ENCODE data around the gene CDH20.

The CDH20 gene

DNA sequence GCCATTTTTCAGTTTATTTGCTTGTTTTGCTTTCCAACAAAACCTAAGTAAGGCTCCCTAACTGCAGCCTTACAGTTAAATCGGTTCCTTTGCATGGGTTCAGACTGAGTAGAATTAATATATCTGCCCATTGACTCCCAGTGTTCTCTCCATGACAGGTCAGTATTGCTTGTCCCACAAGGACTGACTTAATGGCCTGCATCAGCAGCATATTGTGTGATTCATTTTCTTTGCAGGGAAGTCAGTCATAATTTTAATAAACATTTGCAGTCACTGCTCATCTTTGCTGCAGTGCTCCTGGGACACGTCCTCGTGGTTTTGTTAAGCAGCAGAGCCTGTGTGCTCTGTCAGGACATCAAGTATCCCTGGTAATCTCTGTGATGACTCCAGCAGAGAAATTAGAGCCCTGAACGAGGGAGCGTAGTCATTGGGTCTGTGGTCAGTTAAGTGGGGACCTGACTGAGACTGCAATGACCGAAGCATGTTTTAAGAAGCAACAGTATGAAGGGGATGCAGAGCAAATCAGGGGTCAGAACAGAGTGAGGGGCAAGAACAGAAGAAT is 93.3 kb downstream of the CDH20 start:
- no peak for DNase-seq (ENCODE audit: low read depth in 3 of 3)

DNA sequence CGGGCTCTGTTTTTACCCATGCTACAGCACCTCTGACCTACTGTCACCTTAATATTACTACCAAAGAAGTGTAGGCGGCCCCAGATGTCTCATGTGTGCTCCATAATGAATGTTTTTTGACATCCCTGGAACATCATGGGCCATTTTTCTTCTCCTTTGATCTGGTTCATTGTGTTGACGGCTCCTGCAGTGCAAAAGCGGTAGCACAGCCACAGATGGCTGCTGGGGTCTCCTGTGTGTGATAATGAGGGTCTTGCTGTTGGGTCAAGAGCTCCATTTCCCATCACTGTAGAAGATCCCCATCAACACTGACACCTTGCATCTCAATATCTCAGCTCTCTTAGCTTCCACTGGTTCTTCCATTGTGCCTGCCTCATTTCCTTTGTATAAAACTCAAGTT is 95.0 kb downstream of the CDH20 start:
- DNase-seq (ENCODE audit: low read depth in 3 of 3), result no peak

- DNase-seq (ENCODE audit: low read depth in 3 of 3), result no peak
Observed at GRCh38 chr18:61432590-61432989, 99.4 kb downstream of the CDH20 start.

- no peak for DNase-seq (ENCODE audit: low read depth in 3 of 3)
Observed at GRCh38 chr18:61435064-61435652, 101.9 kb downstream of the CDH20 start.

GRCh38 chr18:61443081-61443725 is 110.0 kb downstream of the CDH20 start:
- DNase-seq (ENCODE audit: low read depth in 3 of 3), result no peak

GRCh38 chr18:61448316-61448715 is 115.1 kb downstream of the CDH20 start:
- no peak for DNase-seq (ENCODE audit: low read depth in 3 of 3)

DNA sequence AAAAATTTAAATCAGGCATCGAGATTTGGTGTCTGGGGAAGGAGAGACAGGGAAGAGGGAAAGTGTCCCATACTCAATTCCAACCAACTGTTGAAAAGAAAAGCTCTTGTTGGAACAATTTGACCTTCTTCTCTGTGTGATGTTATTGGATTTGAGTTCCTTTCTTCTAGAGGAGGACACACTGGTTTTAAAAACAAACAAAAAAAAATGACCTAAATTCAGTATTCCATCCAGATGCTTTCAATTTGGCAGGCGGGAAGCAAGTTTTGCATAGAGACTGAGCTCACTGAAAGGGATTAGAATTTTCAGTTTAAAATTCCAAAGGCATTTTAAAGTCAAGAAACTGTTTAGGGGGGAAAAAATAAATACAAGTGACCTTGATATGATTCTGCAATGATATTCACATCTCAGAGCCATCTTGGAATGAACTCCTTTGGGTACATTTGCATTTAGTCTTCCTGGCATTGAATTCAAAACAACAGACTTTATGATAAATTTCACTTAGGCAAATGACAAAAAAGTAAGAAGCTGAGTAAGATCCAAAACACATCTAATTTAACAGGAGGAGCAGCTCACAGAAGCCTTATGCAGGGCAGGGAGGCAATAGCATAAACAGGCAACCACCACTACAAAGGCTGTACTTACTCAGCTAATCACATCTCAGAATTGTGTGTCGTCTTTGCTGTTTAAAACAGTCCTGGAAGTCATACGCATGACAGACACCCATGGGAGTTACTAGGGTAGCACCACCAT is 126.8 kb downstream of the CDH20 start:
- no peak for DNase-seq (ENCODE audit: low read depth in 3 of 3)

GRCh38 chr18:61464551-61465142 is 131.4 kb downstream of the CDH20 start:
- no peak for DNase-seq (ENCODE audit: low read depth in 3 of 3)

DNA sequence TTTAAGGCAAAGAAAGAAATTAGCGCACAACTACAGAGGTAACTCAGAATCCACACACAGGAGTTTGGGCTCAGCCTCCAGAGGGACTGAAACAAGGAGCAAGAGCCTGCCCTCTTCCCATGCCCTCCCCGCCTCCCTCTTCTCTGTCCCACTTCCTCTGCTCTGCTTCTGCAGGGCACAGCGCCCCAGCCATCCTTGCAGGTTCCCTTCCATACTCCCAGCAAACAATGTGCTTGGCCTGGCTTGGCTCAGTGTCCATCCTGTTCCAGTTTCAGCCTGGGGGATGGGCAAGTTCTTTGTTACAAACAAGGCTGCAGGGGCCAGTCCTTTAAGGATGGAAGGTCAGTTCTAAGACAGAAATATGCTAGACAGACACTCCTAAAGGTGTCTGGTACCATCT is 133.5 kb downstream of the CDH20 start:
- DNase-seq (ENCODE audit: low read depth in 3 of 3), result no peak

DNA sequence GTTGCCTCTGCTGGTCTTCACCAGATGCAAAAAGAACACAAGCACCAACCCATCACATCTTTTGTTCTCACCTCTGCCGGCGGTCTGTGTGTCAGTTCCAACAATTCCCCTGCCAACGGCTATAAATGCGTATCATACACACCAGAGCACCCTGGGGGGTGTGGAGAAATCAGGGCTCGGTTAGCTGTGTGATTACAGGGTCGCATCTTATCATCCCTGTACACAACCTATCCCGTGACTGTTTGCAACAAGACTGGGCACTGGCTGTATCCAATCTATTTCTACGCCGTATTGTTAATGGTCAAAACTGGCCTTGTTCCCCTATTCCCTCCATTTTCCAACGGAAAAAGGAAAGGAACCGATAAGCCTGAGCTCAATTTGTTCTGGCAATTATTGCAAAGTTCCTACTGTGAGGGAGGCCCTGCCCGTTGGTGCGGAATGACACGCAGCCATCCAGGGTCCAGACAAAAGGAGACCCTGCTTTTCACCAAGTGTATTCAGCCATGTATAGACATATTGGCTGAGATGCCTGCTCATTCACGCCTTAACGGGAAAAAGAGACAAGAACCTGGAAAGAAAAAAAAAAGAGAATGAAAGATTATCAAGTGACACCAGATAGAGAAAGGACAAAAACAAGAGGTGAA is 136.9 kb downstream of the CDH20 start:
- DNase-seq (ENCODE audit: low read depth in 3 of 3), result no peak

DNA sequence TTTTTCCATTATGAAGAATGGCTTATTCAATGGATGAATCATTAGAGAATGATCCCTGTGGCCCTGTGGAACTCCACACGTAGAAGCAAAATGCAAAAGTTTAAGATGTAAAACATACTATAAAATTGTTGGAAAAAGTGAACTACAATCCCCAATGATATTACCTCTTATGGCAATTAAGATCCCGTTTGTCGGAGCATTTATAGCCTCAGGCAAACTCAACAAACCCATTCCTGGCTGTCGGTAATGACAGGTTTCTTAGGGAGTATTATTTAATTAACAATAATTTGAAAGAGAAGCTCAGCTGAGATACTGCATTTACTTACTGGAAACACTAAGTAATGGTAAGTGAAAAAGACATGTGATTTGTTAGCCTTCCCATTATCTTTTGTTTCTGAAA is 138.3 kb downstream of the CDH20 start:
- DNase-seq (ENCODE audit: low read depth in 3 of 3), result no peak

GRCh38 chr18:61471942-61472341 is 138.7 kb downstream of the CDH20 start:
- DNase-seq (ENCODE audit: low read depth in 3 of 3), result no peak

- no peak for DNase-seq (ENCODE audit: low read depth in 3 of 3)
Observed at GRCh38 chr18:61474341-61474740, 141.1 kb downstream of the CDH20 start.

- DNase-seq (ENCODE audit: low read depth in 3 of 3), result no peak
Observed at GRCh38 chr18:61474918-61475317, 141.7 kb downstream of the CDH20 start.

DNA sequence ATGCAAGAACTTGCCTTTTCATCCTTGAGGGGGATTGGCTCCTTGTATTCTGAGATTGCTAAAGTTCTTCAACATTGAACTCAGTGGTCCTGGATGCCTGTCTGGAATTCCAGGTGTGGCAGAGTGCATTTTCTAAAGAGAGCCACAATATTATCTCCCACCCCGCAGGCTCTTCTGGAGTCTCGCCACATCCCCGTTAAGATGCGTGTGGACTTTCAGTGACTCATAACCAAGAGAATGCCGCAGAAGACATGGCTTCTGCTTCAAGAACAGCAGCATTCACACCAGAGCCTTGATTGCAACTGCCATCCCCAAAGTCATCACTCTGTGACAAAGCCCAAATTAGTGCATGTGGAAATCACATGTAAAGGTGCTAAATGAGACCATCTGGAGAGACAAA is 142.7 kb downstream of the CDH20 start:
- DNase-seq (ENCODE audit: low read depth in 3 of 3), result no peak

GRCh38 chr18:61489334-61489733 is 156.1 kb downstream of the CDH20 start:
- no peak for DNase-seq (ENCODE audit: low read depth in 3 of 3)

- no peak for DNase-seq (ENCODE audit: low read depth in 3 of 3)
Observed at GRCh38 chr18:61496374-61496773, 163.1 kb downstream of the CDH20 start.

GRCh38 chr18:61497422-61497821 is 164.2 kb downstream of the CDH20 start:
- DNase-seq (ENCODE audit: low read depth in 3 of 3), result no peak

DNA sequence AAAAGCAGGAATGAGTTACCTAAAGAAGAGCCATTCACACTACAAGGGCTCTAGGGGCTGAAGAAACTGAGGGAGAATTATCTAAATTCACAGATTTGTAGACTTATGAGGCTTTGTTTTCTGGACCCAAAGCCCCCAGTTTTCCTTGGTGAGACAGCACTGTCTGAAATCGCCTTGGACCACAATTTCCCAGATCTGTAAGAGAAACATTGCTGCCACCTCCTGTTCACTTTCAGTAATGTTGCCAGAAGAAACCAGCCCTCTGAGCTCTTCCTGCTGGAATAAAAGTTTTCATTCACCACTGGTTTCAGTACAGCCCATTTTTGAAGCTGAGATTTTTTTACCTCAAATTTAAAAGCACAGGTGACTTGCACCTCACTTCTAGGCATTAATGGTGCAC is 169.2 kb downstream of the CDH20 start:
- no peak for DNase-seq (ENCODE audit: low read depth in 3 of 3)

DNA sequence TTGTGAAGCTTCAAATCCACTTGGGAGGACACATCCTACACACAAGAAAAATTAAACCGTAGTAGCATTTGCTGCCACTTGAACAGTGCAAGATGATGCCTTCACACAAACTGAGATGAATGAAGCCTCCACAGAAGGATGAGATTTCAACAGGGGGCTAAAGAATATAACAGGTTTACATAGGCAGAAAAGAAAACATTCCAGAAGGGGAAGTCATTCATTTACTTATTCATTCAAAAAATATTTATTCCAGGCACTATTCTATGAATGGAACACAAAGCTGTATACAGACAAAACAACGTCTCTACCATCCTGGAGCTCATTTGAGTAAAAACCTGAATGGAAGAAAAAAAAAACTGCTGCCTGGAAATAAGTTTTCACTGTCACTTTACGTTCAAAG is 170.5 kb downstream of the CDH20 start:
- no peak for DNase-seq (ENCODE audit: low read depth in 3 of 3)

DNA sequence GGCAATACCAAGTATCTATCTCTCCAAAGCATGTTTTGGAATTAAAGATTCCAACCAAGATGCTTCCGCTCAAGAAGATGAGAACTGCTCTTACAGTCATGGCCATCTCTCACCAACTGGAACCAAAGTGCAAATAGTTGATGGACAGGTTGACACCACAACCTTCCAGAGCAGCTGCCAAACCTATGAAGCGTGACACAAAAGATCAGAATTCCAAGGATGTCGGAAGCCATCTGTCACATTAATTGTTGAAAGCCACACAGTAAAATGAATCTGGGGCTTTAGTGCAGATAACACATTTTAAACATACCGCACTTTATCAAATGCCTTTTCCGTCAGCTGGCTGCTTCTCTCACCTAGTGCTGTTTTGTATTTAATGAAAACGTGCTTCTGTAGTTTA is 195.7 kb downstream of the CDH20 start:
- DNase-seq (ENCODE audit: low read depth in 3 of 3), result no peak

- DNase-seq (ENCODE audit: low read depth in 3 of 3), result no peak
Observed at GRCh38 chr18:61530681-61531080, 197.5 kb downstream of the CDH20 start.
